ENCODE measurements around the gene OBSCN. TPM values are rescaled to one million over a fixed set of nuclear protein-coding genes. Genes with fewer than 3 reads are reported as not detected.

Gene OBSCN, protein sequence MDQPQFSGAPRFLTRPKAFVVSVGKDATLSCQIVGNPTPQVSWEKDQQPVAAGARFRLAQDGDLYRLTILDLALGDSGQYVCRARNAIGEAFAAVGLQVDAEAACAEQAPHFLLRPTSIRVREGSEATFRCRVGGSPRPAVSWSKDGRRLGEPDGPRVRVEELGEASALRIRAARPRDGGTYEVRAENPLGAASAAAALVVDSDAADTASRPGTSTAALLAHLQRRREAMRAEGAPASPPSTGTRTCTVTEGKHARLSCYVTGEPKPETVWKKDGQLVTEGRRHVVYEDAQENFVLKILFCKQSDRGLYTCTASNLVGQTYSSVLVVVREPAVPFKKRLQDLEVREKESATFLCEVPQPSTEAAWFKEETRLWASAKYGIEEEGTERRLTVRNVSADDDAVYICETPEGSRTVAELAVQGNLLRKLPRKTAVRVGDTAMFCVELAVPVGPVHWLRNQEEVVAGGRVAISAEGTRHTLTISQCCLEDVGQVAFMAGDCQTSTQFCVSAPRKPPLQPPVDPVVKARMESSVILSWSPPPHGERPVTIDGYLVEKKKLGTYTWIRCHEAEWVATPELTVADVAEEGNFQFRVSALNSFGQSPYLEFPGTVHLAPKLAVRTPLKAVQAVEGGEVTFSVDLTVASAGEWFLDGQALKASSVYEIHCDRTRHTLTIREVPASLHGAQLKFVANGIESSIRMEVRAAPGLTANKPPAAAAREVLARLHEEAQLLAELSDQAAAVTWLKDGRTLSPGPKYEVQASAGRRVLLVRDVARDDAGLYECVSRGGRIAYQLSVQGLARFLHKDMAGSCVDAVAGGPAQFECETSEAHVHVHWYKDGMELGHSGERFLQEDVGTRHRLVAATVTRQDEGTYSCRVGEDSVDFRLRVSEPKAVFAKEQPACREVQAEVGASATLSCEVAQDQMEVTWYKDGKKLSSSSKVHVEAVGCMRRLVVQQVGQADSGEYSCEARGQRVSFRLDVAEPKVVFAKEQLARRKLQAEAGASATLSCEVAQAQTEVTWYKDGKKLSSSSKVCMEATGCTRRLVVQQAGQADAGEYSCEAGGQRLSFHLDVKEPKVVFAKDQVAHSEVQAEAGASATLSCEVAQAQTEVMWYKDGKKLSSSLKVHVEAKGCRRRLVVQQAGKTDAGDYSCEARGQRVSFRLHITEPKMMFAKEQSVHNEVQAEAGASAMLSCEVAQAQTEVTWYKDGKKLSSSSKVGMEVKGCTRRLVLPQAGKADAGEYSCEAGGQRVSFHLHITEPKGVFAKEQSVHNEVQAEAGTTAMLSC (N-terminal part only)
- total RNA-seq, result 1 to 10 TPM; 5.3 to 8.0 TPM
- long read RNA-seq, partial matches to known transcripts, result 3 of 5 reads
- long read RNA-seq, other reads (novel, unspliced or antisense), result 2 of 5 reads

DNA sequence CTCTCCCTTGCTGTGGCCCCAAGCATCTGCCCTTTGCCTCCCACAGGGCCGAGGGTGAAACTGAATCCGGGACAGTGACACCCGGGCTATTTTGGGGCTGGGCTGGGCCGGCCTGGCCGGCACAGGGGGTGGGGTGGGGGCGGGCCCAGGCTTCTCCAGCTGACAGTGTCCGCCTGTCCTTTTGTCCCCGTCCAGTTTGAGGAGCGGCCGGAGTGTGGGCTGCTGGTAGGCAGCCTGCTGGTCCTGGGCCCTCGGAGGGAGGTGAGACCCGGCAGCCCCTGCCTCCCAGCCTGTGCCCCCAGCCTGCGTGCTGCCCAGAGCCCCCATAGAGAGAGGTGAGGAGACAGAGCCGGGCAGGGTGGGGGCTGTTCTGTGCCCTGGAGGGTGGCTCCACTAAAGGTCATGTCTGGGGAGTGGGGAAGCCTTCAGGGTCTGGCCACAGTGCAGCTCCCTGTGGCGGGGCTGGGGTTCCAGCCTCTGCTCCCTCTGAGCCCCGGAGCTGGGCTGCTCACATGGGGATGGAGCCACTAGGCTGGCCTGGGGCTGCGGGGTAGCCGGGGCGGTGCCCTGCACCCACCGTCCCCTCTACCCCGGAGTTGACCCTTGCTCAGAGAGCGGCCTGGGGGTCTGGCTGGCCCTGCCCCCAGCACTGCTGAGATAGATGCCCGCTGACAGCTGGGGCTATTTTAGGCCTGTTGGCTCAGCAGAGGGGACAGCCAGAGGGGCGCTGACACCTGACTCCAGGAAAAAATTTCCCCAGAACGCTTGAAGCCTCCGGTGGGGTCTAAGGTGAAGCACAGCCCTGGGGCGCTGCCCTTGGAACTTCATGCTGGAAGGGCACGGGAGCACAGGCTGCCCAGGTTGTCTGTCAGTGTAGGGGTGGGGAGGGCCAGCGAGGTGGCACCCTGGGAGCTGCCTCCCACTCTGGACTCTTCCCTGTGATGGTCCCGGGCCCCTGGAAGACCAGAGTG is at the start of gene OBSCN:
Gene OBSCN (plus strand): TSS at position 194 of the 971 bp plus-strand sequence. CDS start 3,740 bp downstream, outside the sequence.
- ATAC-seq (no peak), DNase-seq (no peak)
- intact Hi-C loops (cut with DNase I, micrococcal nuclease), result no loop called here

DNA sequence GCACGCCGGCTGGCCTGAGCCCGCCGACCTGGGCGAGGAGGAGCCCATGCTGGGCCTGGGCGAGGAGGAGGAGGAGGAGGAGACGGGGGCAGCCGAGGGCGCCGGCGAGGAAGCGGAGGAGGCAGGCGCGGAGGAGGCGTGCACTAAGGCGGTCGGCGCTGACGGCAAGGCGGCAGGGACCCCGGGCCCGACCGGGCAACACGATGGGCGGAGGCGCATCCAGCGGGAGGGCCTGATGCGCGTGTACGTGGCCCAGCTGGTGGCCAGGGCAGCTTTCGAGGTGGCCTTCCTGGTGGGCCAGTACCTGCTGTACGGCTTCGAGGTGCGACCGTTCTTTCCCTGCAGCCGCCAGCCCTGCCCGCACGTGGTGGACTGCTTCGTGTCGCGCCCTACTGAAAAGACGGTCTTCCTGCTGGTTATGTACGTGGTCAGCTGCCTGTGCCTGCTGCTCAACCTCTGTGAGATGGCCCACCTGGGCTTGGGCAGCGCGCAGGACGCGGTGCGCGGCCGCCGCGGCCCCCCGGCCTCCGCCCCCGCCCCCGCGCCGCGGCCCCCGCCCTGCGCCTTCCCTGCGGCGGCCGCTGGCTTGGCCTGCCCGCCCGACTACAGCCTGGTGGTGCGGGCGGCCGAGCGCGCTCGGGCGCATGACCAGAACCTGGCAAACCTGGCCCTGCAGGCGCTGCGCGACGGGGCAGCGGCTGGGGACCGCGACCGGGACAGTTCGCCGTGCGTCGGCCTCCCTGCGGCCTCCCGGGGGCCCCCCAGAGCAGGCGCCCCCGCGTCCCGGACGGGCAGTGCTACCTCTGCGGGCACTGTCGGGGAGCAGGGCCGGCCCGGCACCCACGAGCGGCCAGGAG is 49.5 kb upstream of the OBSCN start:
- ATAC-seq, result no peak
- intact Hi-C loops (cut with DNase I, micrococcal nuclease), result no loop called here
- DNase-seq, result no peak

DNA sequence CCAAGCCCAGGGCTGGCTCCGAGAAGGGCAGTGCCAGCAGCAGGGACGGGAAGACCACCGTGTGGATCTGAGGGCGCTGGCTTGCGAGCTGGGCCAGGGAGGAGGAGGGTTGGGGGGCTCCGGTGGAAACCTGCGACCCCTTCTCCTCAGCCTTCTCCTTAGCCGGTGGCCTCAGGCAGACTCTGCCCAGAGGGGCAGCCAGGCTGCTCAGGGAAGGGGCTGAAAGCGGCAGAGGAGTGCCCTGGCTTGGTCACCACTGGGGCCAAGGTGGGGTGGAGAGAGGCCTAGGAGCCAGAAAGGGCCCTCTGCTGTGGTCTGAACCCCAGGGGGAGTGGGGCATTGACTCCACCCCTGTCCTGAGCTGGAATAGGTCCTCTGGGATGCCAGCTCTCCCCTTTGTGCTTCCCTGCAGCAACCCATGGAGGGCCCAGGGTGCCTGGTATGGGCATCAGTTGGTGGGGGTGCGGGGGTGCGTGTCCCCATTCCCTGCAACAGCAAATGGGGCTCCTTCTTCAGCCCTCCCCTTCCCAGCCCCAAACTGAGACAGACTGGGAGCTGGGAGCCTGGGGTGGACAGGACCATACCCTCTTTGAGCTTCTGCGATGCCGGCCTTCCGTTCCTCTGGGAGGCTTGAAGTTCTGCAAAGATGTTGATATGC is 48.7 kb upstream of the OBSCN start:
- intact Hi-C loops (cut with DNase I, micrococcal nuclease), result no loop called here
- DNase-seq (no peak), ATAC-seq (no peak)

DNA sequence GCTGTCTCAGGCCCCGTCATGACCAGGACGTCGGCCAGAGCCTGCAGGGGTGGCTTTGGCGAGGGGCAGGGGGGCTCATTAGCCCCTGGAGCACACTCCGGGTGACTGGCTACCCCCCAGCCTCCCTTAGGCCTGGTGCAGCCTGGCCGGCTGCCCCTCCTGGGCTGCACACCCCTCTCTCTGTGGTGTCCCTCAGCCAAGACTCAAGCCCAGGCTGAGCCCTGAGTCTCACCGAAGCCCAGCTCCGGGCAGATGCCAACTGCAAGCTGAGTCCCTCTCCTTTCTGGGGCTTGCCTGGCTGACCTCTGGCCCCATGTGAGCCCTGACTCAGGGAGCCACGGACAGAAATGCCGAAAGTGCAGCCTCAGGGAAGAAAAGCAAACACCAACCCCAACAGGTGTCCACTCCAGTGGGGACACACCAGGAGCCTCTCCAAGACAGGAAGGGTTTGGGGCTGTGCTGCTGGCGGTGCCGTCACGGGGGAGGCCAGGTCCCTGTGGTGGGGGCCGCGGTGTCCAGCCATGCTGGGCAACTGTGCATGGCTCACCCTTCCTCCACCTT is 47.6 kb upstream of the OBSCN start:
- intact Hi-C loops (cut with DNase I, micrococcal nuclease), result no loop called here
- peak in 1 of 2 donors; percentile 3 for DNase-seq
- no peak for ATAC-seq

DNA sequence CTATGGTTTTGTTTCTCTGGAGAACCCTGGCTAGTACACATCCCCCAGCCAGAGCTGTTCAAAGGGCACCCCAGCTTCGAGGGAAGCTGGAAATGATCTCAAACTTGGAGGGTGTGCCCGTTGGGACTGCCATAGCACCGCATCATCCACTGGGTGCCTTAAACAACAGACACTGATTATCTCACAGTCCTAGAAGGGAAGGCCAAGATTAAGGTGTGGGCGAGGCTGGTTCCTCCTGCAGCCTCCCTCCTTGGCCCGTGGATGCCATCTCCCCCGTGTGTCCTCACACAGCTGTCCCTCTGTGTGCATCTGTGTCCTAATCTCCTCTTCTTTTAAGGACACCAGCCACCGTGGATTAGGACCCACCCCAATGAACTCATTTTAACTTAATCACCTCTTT is 46.5 kb upstream of the OBSCN start:
- intact Hi-C loops (cut with DNase I, micrococcal nuclease), result no loop called here
- no peak for ATAC-seq
- no peak for DNase-seq

DNA sequence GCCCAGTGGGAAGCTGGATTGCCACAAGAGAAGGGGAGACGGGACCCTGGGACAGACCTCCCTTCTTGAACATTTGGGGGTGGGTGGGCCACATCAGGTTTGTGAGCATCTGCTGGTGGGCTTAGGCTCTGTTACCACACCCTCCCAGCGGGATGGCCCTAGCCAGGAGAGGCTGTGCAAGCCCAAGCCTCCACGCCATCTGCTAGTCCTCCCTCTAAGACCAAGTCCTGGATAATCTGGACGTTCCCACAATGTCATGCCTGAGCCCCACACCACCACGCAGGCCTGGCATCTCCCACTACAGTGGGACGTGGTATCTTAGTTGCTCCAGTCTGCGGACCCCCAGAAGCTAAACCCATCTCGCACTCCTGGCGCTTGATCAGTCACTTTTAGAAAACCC is 46.0 kb upstream of the OBSCN start:
- DNase-seq (peak in 1 of 2 donors; percentile 2), ATAC-seq (no peak)
- intact Hi-C loops (cut with DNase I, micrococcal nuclease), result no loop called here

DNA sequence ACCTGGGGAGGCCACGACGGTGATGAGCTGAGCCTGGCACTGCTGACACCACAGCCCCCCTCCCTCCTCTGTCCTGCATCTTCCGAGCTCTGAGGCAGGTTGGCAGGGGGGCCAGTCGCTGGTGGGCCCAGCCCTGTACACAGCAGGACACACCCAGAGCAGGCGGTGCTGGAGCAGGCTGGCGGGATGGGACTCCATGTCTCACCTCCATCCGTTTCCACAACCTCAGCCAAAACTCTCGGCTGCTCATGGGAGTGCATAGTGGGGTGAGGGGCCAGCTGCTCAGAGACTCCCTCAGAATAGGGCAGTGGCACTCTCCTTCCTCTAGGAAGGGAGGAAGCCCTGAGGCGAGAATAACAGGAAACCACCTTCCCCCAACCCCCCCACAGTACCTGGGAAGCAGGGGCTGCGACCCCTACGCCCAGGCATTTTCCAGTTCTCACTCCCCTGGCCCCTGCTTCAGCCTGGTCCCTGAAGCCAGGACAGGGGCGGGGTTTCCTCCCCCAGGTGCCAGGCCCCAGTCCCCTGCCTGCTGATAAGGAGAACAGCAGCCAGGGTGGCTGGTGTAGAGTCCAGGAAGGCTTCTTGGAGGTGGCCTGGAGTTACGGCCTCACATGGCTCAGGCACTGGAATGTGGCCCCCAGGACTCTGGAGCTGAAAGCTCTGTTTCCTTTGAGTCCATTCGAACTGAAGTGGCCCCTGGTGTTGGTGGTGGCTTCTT is 45.4 kb upstream of the OBSCN start:
- DNase-seq, result peak in 1 of 2 donors; percentile 20
- intact Hi-C loops (cut with DNase I, micrococcal nuclease), result no loop called here
- ATAC-seq, result no peak

DNA sequence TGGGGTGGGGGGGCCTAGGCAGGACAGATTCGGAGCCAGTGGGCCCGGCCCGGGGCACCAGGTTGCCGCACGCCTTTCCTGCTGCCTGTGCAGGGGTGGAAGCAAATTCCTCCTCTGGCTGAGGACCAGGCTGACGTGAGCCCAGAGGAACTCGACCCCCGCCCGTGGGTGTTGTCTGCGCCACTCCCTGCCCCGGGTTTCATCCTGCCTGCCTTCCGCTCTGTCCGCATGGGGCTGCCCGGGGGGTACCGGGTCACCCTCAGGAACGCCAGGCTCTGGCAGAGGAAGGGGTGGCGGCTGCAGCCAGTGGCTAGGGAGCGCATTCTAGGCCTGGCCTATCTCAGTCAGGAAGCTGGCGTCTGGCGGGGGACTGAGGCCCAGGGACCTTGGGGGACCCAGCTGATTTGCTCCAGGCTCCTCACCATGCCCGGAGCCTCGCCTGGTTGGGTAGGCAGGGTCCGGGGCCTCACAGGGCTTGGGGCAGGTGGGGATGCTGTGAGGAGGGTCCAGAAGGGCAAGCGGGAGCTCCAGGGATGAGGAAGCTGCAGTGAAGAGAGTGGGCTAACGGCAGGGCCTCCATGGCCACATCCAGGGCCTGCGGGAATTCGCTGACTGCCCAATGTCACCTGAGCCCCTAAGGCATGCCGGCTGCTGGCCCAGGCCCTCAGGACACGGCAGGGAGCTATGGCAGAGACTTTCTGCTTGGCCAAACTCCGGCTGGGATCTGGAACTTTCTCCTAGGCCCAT is 44.7 kb upstream of the OBSCN start:
- peak; percentile 41 to 67 for DNase-seq

DNA sequence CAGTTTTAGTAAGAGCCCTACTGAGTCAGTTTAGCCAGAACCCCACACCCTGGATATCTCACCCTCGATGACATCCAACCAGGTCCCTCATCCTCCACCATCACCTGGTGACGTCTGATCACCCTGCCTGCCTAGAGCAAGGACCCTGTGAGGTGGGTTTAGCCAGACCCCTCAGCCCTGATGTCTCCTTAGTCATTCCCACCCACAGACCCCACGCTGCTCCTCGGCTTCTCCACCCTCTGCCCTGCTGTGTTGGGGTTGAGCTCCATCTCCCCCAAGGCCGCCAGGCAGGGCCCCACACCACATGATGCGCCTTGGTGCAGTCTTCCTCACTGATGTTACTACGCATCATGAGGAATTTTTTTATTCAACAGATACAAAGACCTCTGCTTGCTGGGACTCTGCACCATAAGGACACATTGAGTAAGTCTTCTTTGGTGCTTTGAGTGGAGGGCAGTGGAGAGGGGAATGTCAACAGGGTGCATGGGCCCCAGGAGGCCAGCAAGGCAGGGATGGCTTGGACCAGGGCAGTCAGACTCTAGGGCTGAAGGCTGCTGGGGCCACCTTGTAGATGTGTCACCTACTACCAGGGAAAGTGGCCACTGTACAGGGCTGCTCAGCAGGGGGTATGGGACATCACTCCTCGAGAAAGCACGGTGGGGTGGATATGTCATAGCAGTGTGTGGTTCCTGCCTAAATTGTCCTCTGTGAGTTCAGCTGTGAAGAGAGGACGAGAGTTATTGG is 43.9 kb upstream of the OBSCN start:
- DNase-seq (peak in 1 of 2 donors; percentile 13), ATAC-seq (no peak)
- intact Hi-C loops (cut with DNase I, micrococcal nuclease), result no loop called here

More for the DNA sequence above, 44.7 kb upstream of the OBSCN start:
- no peak for ATAC-seq
- intact Hi-C loops (cut with DNase I, micrococcal nuclease), result no loop called here

DNA sequence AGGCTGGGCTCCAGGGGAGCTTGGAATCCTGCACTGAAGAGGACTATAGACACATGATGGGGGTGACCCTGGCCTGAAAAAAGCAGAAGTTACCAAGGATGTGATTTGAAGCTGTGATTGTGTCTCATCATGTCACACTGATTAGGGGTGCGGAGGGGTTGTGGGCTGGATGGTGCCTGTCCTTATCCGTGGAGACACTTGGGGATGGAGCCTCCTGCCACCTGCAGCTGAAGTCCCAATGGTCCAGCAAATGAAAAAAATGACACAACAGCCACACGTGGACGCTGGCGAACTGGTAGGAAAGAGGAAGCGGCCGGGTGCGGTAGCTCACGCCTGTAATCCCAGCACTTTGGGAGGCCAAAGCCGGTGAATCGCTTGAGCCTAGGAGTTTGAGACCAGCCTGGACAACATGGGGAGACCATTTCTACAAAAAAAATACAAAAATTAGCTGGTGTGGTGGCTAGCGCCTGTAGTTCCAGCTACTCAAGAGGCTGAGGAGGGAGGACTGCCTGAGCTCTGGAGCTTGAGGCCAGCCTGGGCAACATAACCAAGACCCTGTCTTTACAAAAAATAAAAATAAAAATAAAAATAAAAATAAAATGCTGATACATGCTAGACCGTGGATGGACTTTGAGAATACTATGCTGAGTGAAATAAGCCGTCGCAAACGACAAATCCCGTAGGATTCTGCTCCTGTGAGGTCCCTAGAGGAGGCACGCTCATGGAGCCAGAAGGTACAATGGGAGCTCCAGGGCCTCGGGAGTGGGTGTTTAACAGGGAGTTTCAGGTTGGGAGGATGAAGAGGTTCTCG is 43.1 kb upstream of the OBSCN start:
- DNase-seq, result peak in 1 of 2 donors; percentile 43
- intact Hi-C loops (cut with DNase I, micrococcal nuclease), result no loop called here
- peak; percentile 1 for ATAC-seq

DNA sequence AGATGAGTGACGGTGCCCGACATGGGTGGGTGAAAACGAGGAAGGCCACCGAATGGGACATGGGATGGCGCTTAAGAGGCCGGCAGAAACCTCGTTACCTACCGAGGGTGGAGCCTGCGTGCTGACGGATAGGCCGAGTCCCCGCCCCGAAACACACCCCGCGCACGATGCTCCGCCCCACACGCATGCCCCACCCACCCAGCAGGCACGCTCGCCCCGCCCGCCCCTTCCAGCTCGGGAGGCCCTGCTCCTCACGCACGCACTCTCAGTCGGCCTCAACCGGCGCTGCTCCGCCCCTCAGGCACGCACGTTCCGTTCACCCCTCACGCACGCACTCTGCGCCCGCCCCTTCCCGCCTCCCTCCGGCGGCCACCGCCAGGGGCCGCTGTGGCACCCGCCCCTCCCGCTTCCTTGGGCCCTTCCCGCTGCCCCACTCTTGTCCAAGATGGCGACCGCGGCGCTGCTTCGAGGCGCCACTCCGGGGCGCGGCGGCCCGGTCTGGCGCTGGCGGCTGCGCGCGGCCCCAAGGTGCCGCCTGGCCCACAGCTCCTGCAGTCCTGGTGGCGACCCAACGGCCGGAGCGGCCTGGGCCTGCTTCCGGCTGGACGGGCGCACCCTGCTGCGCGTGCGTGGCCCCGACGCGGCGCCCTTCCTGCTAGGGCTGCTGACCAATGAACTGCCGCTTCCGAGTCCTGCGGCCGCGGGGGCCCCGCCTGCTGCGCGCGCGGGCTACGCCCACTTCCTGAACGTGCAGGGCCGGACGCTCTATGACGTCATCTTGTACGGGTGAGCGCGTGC is 42.3 kb upstream of the OBSCN start, which contains the start of gene IBA57:
Gene IBA57 (plus strand): TSS at position 433 of the 798 bp plus-strand sequence. CDS start 13 bp downstream, at position 446.
- intact Hi-C loops (cut with DNase I, micrococcal nuclease), result no loop called here
- ATAC-seq (peak; percentile 86), DNase-seq (peak; percentile 99 to 100)

DNA sequence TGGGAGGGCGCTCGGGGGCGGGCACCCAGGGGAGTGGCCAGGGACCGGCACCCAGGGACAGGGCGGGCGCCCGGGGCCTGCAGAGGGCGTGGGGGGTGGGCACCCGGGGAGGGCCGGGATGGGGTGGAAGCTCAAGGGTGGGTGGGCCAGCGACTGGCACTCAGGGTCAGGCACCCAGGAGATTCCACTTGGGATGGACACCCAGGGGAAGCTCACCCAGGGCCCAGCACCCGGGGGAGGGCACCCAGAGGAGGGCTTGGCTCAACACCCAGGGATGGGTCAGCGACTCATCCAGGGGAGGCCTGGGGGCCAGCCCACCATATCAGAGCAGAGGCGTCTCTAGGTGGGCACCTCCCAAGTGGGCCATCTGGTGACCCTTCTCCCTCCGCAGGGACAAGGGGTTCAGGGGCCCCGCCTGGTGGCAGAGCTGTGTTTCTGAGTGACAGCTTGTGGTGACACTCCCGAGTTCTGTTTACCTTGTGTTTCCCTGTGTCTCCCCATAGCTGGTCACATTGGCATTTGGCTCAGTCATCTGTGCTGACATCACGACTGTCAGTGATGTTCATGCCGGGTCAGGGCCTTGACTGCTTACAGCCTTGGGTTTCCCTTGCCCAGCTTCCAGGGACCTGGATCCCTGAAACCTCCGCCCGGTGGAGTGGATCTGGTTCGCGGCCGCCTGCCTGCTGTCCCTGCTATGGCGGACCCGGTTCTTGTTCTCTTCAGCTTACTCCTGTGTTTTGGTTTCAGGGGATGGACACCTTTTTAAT is 41.5 kb upstream of the OBSCN start:
- ATAC-seq (peak; percentile 48), DNase-seq (peak; percentile 74 to 83)
- intact Hi-C loops (cut with DNase I, micrococcal nuclease), result no loop called here
